GM10266 (cell line): ENCODE measurements around the gene APOA4.
"Not testable (repeated sequence)": the region's sequence is repeated elsewhere in the genome, so short reads cannot be mapped to it uniquely, and the experiment has no call there.

Source experiments
- DNase-seq: peaks from one replicate; pipeline ENCODE4 v3.0.0; 2012; ENCODE audit errors: extremely low spot score
- CTCF ChIP-seq: IDR thresholded peaks from 2 replicates; pipeline ENCODE4 v1.5.1; 2012; ENCODE audit warnings: mild to moderate bottlenecking, low read depth; ENCODE audit not compliant: control insufficient read depth, insufficient read depth; ENCODE audit errors: missing control alignments

The APOA4 gene

GRCh38 chr11:116835042-116835772 is 12.1 kb upstream of the APOA4 start:
- TF ChIP-seq CTCF, result no peak
- DNase-seq, result no peak

DNA sequence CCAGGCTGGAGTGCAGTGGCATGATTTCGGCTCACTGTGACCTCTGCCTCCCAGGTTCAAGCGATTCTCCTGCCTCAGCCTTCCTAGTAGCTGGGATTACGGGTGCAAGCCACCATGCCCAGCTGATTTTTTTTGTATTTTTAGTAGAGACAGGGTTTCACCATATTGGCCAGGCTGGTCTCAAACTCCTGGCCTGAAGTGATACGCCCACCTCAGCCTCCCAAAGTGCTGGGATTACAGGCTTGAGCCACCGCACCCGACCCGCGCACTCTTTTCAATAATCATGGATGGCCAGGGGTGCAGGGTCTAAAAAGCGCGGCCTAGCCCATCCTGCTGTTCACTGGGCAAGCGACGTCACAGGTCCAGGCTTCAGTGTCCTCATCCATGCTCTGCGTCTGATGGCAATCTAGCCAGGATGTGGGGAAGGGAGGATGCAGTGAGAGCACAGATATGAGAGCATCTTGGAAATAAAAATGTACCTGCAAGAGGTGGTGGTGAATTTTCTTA is 11.5 kb upstream of the APOA4 start:
- not testable (repeated sequence) for DNase-seq

DNA sequence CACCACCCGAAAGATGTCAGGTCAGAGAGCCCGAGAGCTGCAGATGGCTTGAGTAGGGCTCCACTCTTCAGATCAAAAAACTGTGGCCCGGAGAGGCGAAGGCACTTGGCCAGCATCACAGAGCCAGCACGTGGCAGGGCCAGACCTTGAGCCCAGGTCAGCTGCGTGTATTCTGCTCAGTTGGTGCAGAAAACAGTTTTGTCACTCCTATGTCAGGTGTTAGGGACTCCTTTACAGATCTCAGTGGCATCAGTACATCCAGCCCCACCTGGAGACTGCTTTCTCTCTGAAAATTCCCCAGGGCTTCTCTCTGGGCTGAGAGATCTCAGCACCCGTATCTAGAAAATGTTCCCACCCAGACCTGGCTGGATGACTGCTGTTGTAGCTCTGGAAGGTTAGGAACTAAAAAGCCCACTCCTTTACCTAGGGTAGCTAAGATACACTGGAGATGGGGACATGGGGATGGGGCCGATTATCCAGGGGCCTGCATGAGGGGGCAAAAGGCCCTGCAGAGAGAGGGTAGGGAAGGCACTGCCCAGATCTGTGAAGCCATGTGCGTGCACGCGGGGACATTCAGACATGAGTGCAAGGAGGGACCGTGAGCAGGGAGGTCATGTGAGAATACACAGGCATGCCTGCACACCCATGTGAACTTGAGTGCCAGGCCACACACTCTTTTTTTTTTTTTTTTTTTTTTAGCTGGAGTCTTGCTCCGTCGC is 10.9 kb upstream of the APOA4 start:
- DNase-seq, result no peak
- no peak for TF ChIP-seq CTCF

DNA sequence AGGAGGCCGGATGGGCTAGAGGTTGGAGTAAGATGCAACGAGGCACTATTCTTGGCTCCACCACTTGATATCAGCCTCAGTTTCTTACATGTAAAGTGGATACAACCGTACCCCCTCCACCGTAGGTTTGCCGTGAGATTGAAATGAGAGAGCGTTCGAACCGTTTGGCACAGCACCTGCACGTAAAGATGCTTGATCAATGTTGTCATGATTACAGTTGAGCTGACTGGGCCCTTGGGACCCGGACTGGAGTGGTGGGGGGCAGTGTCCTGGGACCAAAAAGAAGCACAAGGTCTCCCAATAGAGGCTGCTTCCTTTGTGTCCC is 10.3 kb upstream of the APOA4 start:
- DNase-seq, result no peak
- TF ChIP-seq CTCF, result no peak

DNA sequence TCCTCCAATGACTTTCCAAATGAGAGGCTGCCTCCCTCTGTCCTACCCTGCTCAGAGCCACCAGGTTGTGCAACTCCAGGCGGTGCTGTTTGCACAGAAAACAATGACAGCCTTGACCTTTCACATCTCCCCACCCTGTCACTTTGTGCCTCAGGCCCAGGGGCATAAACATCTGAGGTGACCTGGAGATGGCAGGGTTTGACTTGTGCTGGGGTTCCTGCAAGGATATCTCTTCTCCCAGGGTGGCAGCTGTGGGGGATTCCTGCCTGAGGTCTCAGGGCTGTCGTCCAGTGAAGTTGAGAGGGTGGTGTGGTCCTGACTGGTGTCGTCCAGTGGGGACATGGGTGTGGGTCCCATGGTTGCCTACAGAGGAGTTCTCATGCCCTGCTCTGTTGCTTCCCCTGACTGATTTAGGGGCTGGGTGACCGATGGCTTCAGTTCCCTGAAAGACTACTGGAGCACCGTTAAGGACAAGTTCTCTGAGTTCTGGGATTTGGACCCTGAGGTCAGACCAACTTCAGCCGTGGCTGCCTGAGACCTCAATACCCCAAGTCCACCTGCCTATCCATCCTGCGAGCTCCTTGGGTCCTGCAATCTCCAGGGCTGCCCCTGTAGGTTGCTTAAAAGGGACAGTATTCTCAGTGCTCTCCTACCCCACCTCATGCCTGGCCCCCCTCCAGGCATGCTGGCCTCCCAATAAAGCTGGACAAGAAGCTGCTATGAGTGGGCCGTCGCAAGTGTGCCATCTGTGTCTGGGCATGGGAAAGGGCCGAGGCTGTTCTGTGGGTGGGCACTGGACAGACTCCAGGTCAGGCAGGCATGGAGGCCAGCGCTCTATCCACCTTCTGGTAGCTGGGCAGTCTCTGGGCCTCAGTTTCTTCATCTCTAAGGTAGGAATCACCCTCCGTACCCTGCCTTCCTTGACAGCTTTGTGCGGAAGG is 9.5 kb upstream of the APOA4 start:
- DNase-seq, result no peak
- no peak for TF ChIP-seq CTCF

- TF ChIP-seq CTCF, result no peak
- no peak for DNase-seq
Measured at GRCh38 chr11:116831790-116832349, 8.8 kb upstream of the APOA4 start.

DNA sequence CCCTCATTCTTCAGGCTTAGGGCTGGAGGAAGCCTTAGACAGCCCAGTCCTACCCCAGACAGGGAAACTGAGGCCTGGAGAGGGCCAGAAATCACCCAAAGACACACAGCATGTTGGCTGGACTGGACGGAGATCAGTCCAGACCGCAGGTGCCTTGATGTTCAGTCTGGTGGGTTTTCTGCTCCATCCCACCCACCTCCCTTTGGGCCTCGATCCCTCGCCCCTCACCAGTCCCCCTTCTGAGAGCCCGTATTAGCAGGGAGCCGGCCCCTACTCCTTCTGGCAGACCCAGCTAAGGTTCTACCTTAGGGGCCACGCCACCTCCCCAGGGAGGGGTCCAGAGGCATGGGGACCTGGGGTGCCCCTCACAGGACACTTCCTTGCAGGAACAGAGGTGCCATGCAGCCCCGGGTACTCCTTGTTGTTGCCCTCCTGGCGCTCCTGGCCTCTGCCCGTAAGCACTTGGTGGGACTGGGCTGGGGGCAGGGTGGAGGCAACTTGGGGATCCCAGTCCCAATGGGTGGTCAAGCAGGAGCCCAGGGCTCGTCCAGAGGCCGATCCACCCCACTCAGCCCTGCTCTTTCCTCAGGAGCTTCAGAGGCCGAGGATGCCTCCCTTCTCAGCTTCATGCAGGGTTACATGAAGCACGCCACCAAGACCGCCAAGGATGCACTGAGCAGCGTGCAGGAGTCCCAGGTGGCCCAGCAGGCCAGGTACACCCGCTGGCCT is 7.2 kb upstream of the APOA4 start:
- TF ChIP-seq CTCF, result no peak
- DNase-seq, result no peak
